Activated CD4-positive, alpha-beta T cell treated with anti-CD3 and anti-CD28 coated beads, Interleukin-2, amount 50 U/mL, for 4 hours (primary cell): ENCODE measurements around the gene PARVG.

ENCODE experiments used
- DNase-seq, 2 experiments: peaks; one replicate each; pipeline ENCODE4 v3.0.0-alpha.2; 2020

The PARVG gene

DNA sequence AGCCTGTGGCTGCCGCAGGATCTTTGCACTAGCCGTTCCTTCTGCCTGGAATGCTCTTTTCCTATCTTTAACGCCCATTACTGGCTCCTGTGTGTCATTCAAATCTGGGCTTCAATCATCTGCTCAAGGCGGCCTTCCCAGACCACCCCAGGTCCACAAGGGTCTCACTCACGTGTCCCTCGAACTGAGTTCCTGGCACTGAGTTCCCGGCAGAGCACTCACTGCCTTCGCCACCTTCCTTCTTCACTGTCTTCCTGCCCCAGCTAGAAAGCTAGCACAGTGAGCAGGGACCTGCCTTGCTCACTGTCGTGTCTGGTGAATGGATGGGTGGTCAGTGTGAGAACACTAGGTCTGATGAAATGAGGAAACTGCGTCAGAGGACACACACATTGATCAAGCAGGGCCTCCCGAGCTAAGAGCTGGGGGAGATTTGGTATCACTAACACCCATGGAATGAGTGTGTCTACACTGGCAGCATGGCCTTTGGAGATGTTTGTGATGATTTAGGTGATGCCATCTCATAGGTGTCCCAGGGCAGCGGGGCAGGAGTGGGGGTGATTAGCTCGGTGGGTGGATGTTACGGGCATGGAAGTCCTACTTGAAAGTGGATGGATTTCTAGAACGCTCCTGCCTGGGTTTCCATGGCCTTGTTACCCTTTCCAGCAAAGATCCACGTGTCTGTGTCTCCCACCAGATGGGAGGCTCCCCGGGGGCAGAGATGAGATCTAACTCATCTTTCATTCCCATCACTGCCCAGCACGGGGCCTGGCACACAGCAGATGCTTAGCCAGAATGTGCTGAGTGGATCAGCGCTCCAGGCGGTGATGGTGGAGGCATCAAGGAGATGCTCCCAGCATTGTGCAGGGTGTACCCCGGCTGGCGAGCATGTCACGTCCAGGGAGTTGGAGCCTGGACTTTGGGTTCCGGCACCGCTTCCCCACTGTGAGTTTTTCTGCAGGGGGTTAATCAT lies 67.5 kb downstream of the PARVG start:
- no peak for DNase-seq

DNA sequence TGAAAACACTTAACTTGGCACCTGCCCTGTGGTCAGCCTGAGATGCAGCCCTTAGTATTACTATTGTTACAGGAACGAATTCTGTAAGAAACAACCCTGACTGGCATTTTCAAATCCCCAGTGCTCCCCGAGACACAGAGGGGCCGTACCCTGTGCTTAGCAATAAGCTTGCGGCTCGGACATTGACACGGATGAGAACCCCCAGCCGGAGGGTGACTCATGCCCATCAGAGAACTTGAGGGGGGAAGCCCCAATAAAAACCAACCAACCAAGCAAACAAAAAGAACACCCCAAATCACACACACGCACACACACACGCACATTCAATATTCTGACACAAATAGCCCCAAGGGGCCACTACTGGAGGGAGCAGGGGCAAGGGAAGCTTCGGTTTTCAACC lies 68.2 kb downstream of the PARVG start:
- DNase-seq, result no peak

DNA sequence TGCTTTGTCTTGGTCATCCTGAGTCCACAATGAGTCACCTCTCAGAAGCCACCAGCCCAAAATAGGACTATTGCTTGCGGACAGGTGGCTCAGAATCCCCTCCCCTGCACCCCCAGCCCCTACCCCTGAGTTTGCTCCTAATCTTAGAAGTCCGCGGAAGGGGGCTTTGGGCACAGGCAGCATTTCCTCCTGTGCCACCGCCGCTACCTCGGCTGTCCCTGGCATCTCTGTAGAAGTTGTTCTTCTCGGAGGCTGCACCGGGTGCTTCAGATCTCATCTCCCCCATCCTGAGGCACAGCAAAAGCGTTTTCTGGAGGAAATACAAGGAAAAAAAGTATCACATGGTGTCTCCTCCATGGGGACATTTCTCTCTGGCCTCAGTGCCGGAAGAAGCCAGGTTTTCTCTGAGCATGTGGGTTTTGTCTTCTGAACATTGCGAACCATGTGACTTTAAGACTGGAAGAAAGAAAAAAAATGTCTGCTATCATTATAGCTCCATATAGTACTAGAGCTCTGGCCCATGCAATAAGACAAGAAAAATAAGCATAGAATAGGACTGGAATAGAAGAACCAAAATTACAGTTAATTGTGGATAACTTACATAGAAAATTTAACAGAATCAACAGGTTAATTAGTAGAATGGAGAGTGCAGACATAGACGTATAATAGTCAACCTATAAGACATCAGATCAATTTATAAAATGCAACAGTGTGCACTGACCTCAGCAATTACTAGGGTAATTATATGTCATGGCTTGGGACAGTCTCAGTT lies 68.8 kb downstream of the PARVG start:
- no peak for DNase-seq

DNA sequence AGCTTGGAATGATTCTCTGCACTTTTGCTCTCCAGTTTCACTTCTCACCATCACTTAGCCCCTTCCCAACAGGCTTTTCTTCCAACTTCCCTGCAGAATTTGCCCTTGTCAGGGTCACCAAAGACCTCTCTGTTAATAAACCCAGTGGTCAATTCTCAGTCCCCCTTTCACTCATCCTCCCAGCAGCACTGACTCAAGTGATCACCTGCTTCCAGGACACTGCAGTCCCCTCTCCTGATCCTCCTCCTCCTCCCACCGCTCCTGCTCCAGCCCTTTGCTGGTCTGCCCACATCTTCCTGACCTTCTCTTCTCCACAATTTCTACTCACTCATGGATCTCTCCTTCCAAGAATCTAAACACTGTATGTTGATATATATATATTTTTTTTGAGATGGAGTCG lies 74.1 kb downstream of the PARVG start:
- no peak for DNase-seq

DNA sequence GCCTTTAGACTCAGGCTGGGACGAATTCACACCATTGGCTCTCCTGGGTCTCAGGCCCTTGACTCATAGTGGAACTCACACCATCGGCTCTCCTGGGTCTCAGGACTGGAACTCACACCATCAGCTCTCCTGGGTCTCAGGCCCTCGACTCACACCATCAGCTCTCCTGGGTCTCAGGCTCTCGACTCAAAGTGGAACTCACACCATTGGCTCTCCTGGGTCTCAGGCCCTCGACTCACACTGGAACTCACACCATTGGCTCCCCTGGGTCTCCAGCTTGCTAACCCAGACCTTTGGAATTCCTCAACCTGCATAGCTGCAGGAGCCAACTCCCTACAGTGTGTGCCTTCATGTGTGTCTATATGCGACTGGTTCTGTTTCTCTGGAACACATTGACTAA lies 75.4 kb downstream of the PARVG start:
- no peak for DNase-seq

DNA sequence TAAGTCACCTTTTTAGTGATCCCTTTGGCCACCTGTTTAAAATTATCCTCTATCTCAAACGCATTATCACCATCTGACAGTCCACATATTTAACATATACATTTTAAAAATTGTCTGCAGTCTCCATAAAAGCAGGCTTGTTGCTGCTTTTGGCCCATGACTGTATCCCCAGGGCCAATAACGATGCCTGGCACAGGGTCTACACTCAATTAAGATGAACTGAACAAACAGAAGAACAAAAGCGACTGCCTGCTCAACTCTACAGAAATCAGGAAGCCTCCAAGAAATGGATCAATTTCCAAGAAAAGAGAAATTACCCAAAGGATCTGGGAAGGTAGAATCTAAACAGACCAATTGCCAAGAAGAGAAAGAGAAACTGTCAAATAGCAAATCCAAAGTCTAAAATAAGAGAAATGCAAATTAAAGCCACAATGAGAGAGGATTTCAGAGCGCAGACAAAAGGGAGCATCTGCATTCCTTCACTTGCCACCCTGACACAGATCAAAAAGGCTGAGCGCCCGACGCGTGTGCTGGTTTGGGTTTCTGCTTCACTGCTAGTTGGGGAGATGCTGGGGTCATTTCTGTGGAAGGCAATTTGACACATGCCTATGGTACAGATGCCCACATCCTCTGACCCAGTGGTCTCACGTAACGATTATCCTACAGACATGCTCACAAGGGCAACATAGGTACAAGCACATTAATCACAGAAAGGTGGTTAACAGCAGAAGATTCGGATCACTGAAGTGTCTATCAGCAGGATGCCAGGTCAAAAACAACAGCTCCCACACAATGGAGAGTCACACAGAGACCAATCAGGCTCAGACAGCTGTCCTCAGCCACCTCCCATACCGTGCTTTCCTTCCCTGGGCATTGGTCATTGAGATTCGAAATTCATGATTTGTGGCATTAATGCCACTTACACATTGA lies 76.1 kb downstream of the PARVG start:
- no peak for DNase-seq
